IPS-15b (cell line): ENCODE results near the gene DDRGK1.

Source experiments
- H3K27me3 ChIP-seq: one replicate; pipeline ENCODE4 v1.6.1; 2013; ENCODE audit warnings: low read length; ENCODE audit not compliant: control insufficient read depth, insufficient read depth
- H3K36me3 ChIP-seq: one replicate; pipeline ENCODE4 v1.6.1; 2013; ENCODE audit warnings: low read length; ENCODE audit not compliant: control insufficient read depth, insufficient read depth
- H3K4me1 ChIP-seq: one replicate; pipeline ENCODE4 v1.6.1; 2013; ENCODE audit warnings: mild to moderate bottlenecking, low read length; ENCODE audit not compliant: control insufficient read depth, insufficient read depth
- H3K4me3 ChIP-seq: one replicate; pipeline ENCODE4 v1.5.1; 2013; ENCODE audit warnings: low read depth, low read length
- H3K9ac ChIP-seq: one replicate; pipeline ENCODE4 v1.6.1; 2013; ENCODE audit warnings: low read depth, mild to moderate bottlenecking, low read length
- H3K9me3 ChIP-seq: one replicate; pipeline ENCODE4 v1.6.1; 2013; ENCODE audit warnings: mild to moderate bottlenecking, low read length; ENCODE audit not compliant: control insufficient read depth, insufficient read depth

Gene DDRGK1

DNA sequence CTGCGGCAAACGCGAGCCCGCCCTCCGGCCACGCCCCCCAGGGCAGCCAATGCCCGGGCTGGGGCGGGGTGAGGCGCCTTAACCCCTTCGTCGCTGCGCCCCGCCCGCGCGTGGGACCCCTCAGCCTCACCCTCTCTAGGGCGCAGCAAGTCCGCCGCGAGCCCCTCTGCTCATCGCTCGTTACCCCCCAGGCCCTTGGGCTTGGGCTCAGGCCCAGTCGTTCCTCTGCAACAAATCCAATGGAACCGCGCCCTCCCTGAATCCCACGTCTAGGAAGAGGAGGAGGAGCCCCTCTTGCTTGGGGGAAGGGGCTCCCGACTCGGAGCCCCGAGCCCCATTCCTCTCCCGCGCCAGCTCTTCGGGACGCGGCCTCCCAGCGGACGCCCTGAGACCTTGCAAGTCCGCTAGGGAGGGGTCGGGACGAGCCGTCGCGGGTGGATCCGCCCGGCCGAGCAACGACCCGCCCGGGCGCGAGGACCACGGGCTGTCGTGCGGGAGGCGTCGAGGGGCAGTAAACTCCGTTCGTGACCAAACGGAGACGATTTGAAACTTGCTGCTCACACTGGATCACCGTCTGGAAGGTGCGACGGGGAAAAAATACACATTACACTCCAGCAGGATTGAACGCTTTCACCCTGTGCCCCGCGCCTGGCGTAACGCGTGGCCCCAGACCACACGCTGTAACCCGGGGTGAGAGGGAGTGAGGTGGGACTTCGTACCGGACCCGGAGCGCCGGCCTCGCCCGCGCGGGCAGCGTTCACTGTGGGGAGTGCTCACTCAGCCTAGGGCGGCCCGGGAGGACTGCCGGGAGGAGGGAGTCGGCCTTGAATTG lies 30.7 kb downstream of the DDRGK1 start:
- Histone ChIP-seq H3K27me3 (peaks cover 5% of the 10 kb centered on the region), H3K36me3 (peaks cover 3% of the 10 kb centered on the region), H3K9me3 (no peaks in the 10 kb centered on the region), H3K4me3 (peak overlapping the region; percentile 83), H3K4me1 (peaks cover 20% of the 10 kb centered on the region), H3K9ac (peak overlapping the region; percentile 63)

DNA sequence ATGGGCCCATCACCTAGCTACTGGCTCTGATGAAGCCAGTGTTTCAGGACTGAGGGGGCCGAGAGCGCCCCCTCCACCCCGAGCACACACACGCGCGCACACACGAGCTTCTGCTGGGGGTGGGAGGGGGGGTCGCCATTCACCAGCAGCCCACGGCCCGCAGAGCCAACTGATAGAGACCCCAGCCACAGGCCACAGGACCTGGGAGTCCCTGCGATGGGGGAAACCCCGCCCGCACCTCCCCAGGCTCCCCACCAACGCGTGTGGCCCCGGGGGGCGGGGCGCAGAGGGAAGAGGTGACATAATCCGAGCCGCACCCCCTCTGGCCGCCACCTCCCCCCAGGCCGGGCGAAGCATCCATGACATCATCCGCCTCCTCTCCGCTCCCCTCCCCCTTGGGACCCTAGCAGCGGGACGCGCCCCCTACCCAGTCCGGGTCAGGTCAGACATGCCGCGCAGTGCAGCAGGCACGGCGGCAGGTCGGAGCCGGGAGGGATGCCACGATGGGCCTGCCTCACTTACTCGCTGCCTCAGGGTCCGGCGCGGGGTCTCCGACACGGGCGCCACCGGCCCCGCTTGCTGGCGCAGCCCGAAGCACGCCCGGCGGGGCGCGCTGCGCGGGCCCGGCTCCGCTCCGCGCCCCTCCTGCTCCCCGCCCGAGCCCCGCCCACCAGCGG lies 31.4 kb downstream of the DDRGK1 start, which contains the start of gene LZTS3:
Gene LZTS3 (minus strand): TSS at position 617 of the 677 bp plus-strand sequence. CDS start 6,386 bp downstream, outside the sequence.
- peak within 1 kb of the TSS; percentile 83 for H3K4me3 ChIP-seq
- H3K9ac ChIP-seq: peak within 1 kb of the TSS; percentile 63
- no peaks in the 10 kb centered on the region for H3K9me3 ChIP-seq
- H3K27me3 ChIP-seq: peaks cover 5% of the 10 kb centered on the region
- peaks cover 22% of the 10 kb centered on the region for H3K4me1 ChIP-seq
- H3K36me3 ChIP-seq: peaks cover 1% of the 10 kb centered on the region

DNA sequence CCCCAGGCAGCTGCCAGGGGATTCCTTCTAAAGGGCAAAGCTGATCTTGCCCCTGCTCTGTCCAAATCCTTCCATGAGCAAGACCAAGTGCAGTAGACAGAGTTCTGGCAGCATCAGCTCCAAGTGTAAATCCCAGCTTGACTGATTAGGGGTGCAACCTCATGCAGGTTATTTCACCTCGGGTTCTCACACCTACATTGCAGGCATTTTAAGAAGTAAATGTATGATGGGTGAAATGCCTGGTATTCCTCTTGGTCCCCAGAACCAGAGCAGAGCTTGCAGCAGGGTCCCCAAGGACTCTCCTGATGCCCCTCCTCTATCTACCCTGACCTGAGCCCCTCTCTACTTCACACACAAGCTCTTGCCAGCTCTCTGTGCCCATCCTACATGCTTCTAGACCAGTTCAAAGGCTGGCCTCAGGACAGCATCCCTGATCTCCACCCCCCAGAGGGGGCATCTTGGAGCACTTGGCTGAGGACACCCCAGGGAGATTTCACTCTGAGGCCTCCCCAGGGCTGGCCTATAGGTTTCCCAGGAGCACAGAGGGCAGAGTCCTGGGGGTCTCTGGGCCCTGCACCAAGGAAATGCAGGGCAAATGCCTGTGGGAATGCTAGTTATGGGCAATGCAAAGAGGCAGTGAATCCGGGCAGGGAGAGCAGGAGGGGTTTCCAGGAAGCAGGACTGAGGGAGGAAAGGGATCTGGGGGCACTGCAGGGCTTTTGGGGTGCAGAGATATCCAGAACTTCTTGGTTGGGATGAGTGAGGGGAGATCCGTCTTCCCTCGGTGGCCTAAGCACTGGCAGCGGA lies 32.2 kb downstream of the DDRGK1 start:
- H3K4me3 ChIP-seq: peak overlapping the region; percentile 83
- peak overlapping the region; percentile 26 for H3K9ac ChIP-seq
- peaks cover 8% of the 10 kb centered on the region for H3K27me3 ChIP-seq
- peaks cover 27% of the 10 kb centered on the region for H3K4me1 ChIP-seq
- H3K9me3 ChIP-seq: no peaks in the 10 kb centered on the region
- no peaks in the 10 kb centered on the region for H3K36me3 ChIP-seq

GRCh38 chr20:3171391-3172125 lies 32.9 kb downstream of the DDRGK1 start:
- no peaks in the 10 kb centered on the region for H3K9me3 ChIP-seq
- no peaks in the 10 kb centered on the region for H3K36me3 ChIP-seq
- no peak overlapping the region for H3K9ac ChIP-seq
- H3K27me3 ChIP-seq: peaks cover 9% of the 10 kb centered on the region
- H3K4me1 ChIP-seq: peaks cover 27% of the 10 kb centered on the region
- peak overlapping the region; percentile 4 for H3K4me3 ChIP-seq

- H3K4me3 ChIP-seq: peak overlapping the region; percentile 39
- peaks cover 23% of the 10 kb centered on the region for H3K4me1 ChIP-seq
- H3K9ac ChIP-seq: peak overlapping the region; percentile 9
- peaks cover 9% of the 10 kb centered on the region for H3K27me3 ChIP-seq
- H3K9me3 ChIP-seq: no peaks in the 10 kb centered on the region
- peaks cover 3% of the 10 kb centered on the region for H3K36me3 ChIP-seq
Measured at GRCh38 chr20:3168829-3169590, 35.5 kb downstream of the DDRGK1 start.

DNA sequence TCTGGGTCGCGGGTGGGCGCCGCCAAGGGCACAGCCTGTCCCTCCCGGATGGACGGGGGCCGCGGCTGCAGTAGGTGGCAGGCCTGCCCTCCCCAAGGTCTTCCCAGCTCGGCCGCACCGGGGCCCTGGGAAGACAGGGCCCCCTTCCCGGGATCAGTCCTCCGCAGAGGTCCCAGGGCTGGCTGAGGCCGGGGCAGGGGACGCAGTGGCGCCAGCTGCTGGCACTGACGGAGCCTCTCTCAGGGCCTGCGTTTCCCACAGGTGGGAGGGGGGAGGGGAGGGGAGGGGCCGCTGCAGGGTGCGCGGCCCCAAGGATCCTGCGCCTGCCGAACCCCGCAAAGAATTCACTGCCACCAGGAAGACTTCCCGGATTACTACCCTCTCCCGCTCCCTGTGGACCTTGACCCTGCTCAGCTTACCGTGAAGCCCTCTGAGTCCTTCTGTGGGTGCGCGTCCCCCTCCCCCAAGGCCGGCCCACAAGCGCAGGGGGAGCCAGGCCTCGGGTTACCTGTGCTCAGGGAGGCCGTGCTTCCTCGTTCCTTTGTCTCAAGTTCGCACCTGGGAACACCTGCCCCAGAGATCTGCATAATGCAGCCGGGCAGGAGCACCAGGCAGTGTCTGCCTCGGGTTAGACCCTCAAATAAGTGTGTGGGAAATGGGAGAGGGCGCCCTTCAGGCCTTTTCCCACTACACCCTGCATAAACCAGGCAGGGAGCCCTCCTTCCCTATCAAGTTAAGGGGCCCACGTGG lies 36.2 kb downstream of the DDRGK1 start:
- peaks cover 23% of the 10 kb centered on the region for H3K4me1 ChIP-seq
- H3K9me3 ChIP-seq: no peaks in the 10 kb centered on the region
- peak overlapping the region; percentile 39 for H3K4me3 ChIP-seq
- H3K9ac ChIP-seq: peak overlapping the region; percentile 50
- H3K27me3 ChIP-seq: peaks cover 9% of the 10 kb centered on the region
- H3K36me3 ChIP-seq: peaks cover 3% of the 10 kb centered on the region

DNA sequence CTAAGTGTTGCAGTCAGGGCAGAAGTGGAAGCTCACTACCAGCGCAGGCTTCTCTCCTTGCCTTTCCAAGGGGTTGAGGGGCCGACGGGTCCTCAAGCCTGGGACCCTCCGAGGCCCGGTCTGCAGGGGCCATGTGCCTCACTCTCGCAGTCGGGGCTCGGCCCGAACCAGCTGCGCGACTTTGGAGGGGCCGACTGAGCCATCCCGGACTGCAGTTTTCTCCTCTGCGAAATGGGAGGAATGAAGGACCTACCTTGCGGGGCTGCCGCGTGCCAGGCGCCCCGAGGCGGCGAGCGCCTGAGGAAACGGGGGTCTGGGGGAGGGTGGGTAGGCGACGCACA lies 36.8 kb downstream of the DDRGK1 start:
- Histone ChIP-seq H3K9ac (peak overlapping the region; percentile 50), H3K36me3 (peaks cover 3% of the 10 kb centered on the region), H3K4me3 (peak overlapping the region; percentile 39)

GRCh38 chr20:3166913-3167342 lies 37.6 kb downstream of the DDRGK1 start:
- Histone ChIP-seq H3K9ac (no peak overlapping the region), H3K27me3 (peaks cover 9% of the 10 kb centered on the region), H3K9me3 (no peaks in the 10 kb centered on the region), H3K4me3 (no peak overlapping the region), H3K36me3 (peaks cover 3% of the 10 kb centered on the region), H3K4me1 (peaks cover 20% of the 10 kb centered on the region)

More for the DNA sequence above, 36.8 kb downstream of the DDRGK1 start:
- H3K9me3 ChIP-seq: no peaks in the 10 kb centered on the region
- peaks cover 9% of the 10 kb centered on the region for H3K27me3 ChIP-seq
- peaks cover 23% of the 10 kb centered on the region for H3K4me1 ChIP-seq

GRCh38 chr20:3166338-3166912 lies 38.1 kb downstream of the DDRGK1 start:
- Histone ChIP-seq H3K4me1 (peaks cover 19% of the 10 kb centered on the region), H3K27me3 (peaks cover 9% of the 10 kb centered on the region), H3K9ac (no peak overlapping the region), H3K9me3 (no peaks in the 10 kb centered on the region), H3K4me3 (no peak overlapping the region), H3K36me3 (peaks cover 3% of the 10 kb centered on the region)
